Gastroesophageal sphincter (tissue), 4 donors: ENCODE results near the gene NPW. TPM values are rescaled to one million over a fixed set of nuclear protein-coding genes. Genes with fewer than 3 reads are reported as not detected.
A peak's percentile ranks its signal among the peaks of the same experiment; 100 is the strongest.

ENCODE experiments used
- ATAC-seq: fragments of 150-250 bp; one replicate; pipeline ENCODE4 v1.9.1; 2016; ENCODE audit warnings: mild to moderate bottlenecking, moderate library complexity
- H3K27ac ChIP-seq, 4 donors: fragments of 200-600 bp; sonication (generic) in 3 of 4; 1 replicate in 3 of 4; 2 replicates in 1 of 4; pipeline ENCODE4 v1.5.1; 2016 to 2019
- H3K27me3 ChIP-seq: fragments of 200-600 bp; sonication (generic); one replicate; pipeline ENCODE4 v1.5.1; 2019
- H3K36me3 ChIP-seq, 2 donors: fragments of 200-600 bp; sonication (generic); one replicate each; pipeline ENCODE4 v1.5.1; 2019; ENCODE audit warnings: control low read depth in 1 of 2
- H3K4me1 ChIP-seq, 3 donors: fragments of 200-600 bp; sonication (generic); 1 replicate in 2 of 3; 2 replicates in 1 of 3; pipeline ENCODE4 v1.5.1; 2016 to 2019; ENCODE audit warnings: control low read depth in 2 of 3
- H3K4me3 ChIP-seq, 2 donors: fragments of 200-600 bp; sonication (generic); one replicate each; pipeline ENCODE4 v1.5.1; 2019; ENCODE audit warnings: mild to moderate bottlenecking in 1 of 2, moderate library complexity in 1 of 2
- H3K9me3 ChIP-seq, 3 donors: fragments of 200-600 bp; sonication (generic); one replicate each; pipeline ENCODE4 v1.5.1; 2017 to 2019; ENCODE audit warnings: control low read depth in 2 of 3
- CTCF ChIP-seq, 4 experiments: fragments of 200-600 bp in 2 of 4; fragments of 450-650 bp in 2 of 4; sonication (generic) in 1 of 4; IDR thresholded peaks; one replicate each; pipeline ENCODE4 v1.5.1; 2017 to 2019; ENCODE audit warnings: antibody characterized with exemption in 4 of 4, mild to moderate bottlenecking in 2 of 4, moderate library complexity in 2 of 4
- EP300 ChIP-seq: sonication (generic); formaldehyde crosslinking; IDR thresholded peaks from one replicate; pipeline ENCODE4 v1.6.1; 2017; ENCODE audit warnings: antibody characterized with exemption, mild to moderate bottlenecking
- POLR2A ChIP-seq, 2 donors: fragments of 450-650 bp; IDR thresholded peaks; one replicate each; pipeline ENCODE4 v1.6.1; 2017; ENCODE audit warnings: antibody characterized with exemption in 2 of 2, mild to moderate bottlenecking in 2 of 2, moderate library complexity in 1 of 2
- POLR2AphosphoS5 ChIP-seq: sonication (generic); formaldehyde crosslinking; IDR thresholded peaks from one replicate; pipeline ENCODE4 v1.6.1; 2017; ENCODE audit warnings: antibody characterized with exemption
- whole genome bisulfite sequencing, 2 donors: methylation state at CpG; one replicate each; pipeline ENCODE4 v1.1.5; 2018; ENCODE audit warnings: low coverage in 1 of 2; 5-methylcytosine and 5-hydroxymethylcytosine counted together
- total RNA-seq, 4 donors: library from RNA; depleted of rRNA; stranded (reverse); fragments of >200 nt; gene quantifications; one replicate each; pipeline ENCODE4 v1.1.0, GENCODE V29; 2016

Gene NPW
- total RNA-seq, 4 donors from 2014 or later: not detected

DNA sequence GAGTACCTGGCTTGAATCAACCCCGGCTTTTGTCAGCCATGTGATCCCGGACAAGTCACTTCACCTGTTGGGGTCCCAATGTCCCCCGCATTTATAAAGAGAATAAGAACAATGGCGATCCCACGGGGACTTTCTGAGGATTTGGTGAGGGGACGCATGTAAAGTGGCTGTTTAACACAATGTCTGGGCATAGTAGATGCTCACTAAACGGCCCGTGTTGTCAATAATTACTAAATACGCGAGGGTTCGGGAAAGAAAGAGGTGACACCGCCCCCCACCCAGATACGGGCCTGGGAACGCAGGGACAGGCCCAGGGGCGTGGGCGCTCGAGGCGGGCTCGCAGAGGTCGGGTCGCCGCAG, 28.0 kb upstream of the NPW start:
- peak overlapping the region; percentile 5 to 49 for H3K4me3 ChIP-seq
- H3K9me3 ChIP-seq: no peaks in the 10 kb centered on the region
- no peak for TF ChIP-seq POLR2A (IDR thresholded peaks at IDR 0.05)
- no peak for TF ChIP-seq EP300
- TF ChIP-seq POLR2AphosphoS5: no peak
- TF ChIP-seq CTCF (IDR thresholded peaks at IDR 0.05): no peak
- 14% methylated on average over 19 of the region's 22 CpGs; no CpG with 5 or more reads in 1 of the 2 donors for WGBS, 2 donors
- ATAC-seq: no peak
- peaks cover 0 to 38% (median 21%) of the 10 kb centered on the region in 3 donors for H3K4me1 ChIP-seq
- peaks cover 52% of the 10 kb centered on the region for H3K27me3 ChIP-seq
- H3K27ac ChIP-seq: peak overlapping the region in 2 of 4 donors; percentile 30 to 40
- H3K36me3 ChIP-seq: peaks cover 0 to 12% of the 10 kb centered on the region in 2 donors

DNA sequence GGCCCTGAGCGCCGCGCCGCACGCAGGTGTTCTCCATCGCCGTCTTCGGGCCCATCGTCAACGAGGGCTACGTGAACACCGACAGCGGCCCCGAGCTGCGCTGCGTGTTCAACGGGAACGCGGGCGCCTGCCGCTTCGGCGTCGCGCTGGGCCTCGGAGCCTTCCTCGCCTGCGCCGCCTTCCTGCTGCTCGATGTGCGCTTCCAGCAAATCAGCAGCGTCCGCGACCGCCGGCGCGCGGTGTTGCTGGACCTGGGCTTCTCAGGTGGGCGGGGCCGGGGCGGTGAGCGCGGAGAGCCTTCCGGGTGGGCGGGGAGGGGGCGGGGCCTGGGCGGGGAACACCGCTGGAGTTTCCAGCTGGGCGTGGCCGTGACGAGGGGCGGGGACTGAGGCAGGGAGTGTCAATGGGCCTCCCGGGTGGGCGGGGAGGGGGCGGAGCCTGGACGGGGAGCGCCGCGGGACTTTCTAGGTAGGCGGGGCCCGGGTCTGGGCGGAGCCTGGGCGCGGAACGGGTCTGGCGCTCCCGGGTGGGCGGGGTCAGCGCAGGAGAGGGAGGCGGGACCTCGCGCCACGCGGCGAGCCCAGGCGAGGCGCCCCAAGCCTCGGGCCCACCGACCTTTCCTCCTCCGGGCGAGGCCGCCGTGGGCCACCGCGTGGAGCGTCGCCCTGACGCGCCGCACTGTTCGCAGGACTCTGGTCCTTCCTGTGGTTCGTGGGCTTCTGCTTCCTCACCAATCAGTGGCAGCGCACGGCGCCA, 27.5 kb upstream of the NPW start:
- H3K27ac ChIP-seq: peak overlapping the region in 2 of 4 donors; percentile 30 to 40
- no peaks in the 10 kb centered on the region for H3K9me3 ChIP-seq
- WGBS, 2 donors: 0% methylated on average over 3 of the region's 96 CpGs; no CpG with 5 or more reads in 1 of the 2 donors
- peak; percentile 81 for ATAC-seq
- H3K36me3 ChIP-seq: peaks cover 0 to 12% of the 10 kb centered on the region in 2 donors
- peaks cover 0 to 43% (median 25%) of the 10 kb centered on the region in 3 donors for H3K4me1 ChIP-seq
- peaks cover 52% of the 10 kb centered on the region for H3K27me3 ChIP-seq
- peak overlapping the region; percentile 5 to 49 for H3K4me3 ChIP-seq
- no peak for TF ChIP-seq EP300
- no peak for TF ChIP-seq CTCF (IDR thresholded peaks at IDR 0.05)
- TF ChIP-seq POLR2A (IDR thresholded peaks at IDR 0.05): no peak
- no peak for TF ChIP-seq POLR2AphosphoS5

DNA sequence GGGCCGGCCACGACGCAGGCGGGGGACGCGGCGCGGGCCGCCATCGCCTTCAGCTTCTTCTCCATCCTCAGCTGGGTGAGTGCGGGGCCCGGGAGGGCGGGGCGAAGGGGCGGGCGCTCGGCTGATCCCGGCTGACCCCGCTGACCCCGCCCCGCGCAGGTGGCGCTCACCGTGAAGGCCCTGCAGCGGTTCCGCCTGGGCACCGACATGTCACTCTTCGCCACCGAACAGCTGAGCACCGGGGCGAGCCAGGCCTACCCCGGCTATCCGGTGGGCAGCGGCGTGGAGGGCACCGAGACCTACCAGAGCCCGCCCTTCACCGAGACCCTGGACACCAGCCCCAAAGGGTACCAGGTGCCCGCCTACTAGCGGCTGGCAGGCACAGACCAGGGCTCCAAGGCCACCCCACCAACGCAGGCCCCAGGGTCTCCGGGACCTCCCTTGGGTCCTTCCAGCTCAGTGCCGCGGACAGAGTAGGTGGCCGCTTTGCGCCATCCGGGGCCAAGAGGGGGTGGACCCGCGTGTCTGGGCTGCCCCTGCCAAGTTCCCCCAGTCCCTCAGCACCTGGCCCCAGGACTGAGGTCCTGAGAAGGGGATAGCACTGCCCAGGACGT, 26.8 kb upstream of the NPW start:
- peaks cover 52% of the 10 kb centered on the region for H3K27me3 ChIP-seq
- H3K4me1 ChIP-seq: peaks cover 0 to 45% (median 25%) of the 10 kb centered on the region in 3 donors
- no peak overlapping the region for H3K27ac ChIP-seq
- no peaks in the 10 kb centered on the region for H3K9me3 ChIP-seq
- peak overlapping the region in 1 of 2 donors; percentile 49 for H3K4me3 ChIP-seq
- TF ChIP-seq POLR2AphosphoS5 (no peak), CTCF (IDR thresholded peaks at IDR 0.05) (no peak), POLR2A (IDR thresholded peaks at IDR 0.05) (no peak), EP300 (no peak)
- WGBS, 2 donors: no CpG with 5 or more reads among the region's 50 CpGs
- peaks cover 0 to 14% of the 10 kb centered on the region in 2 donors for H3K36me3 ChIP-seq
- no peak for ATAC-seq

- Histone ChIP-seq H3K9me3 (no peaks in the 10 kb centered on the region), H3K27ac (no peak overlapping the region), H3K4me3 (no peak overlapping the region), H3K4me1 (peaks cover 0 to 45% (median 25%) of the 10 kb centered on the region in 3 donors), H3K36me3 (peaks cover 0 to 24% of the 10 kb centered on the region in 2 donors), H3K27me3 (peaks cover 43% of the 10 kb centered on the region)
- WGBS, 2 donors: 22% methylated on average over 1 of the region's 2 CpGs; no CpG with 5 or more reads in 1 of the 2 donors
- TF ChIP-seq EP300 (no peak), CTCF (IDR thresholded peaks at IDR 0.05) (no peak), POLR2AphosphoS5 (no peak), POLR2A (IDR thresholded peaks at IDR 0.05) (no peak)
- ATAC-seq: no peak
Measured at GRCh38 chr16:1993731-1994131, 25.9 kb upstream of the NPW start.
